IPS DF 19.7 (cell line): ENCODE measurements around the gene WSCD1.

Experiments used
- DNase-seq: peaks from one replicate; pipeline ENCODE4 v3.0.0-alpha.2; 2013; ENCODE audit warnings: low read depth, low spot score

Gene WSCD1

GRCh38 chr17:6107791-6108190 lies 37.6 kb downstream of the WSCD1 start:
- no peak for DNase-seq

- DNase-seq = no peak
Observed at GRCh38 chr17:6108382-6108781, 38.2 kb downstream of the WSCD1 start.

- no peak for DNase-seq
Observed at GRCh38 chr17:6108987-6109386, 38.8 kb downstream of the WSCD1 start.

GRCh38 chr17:6109536-6109935 lies 39.4 kb downstream of the WSCD1 start:
- DNase-seq = no peak

GRCh38 chr17:6110088-6110487 lies 39.9 kb downstream of the WSCD1 start:
- DNase-seq = no peak

GRCh38 chr17:6110592-6110991 lies 40.4 kb downstream of the WSCD1 start:
- DNase-seq = no peak

- no peak for DNase-seq
Observed at GRCh38 chr17:6120351-6120750, 50.2 kb downstream of the WSCD1 start.

- DNase-seq = no peak
Observed at GRCh38 chr17:6124856-6125255, 54.7 kb downstream of the WSCD1 start.

- no peak for DNase-seq
Observed at GRCh38 chr17:6126768-6127167, 56.6 kb downstream of the WSCD1 start.

GRCh38 chr17:6134721-6135120 lies 64.5 kb downstream of the WSCD1 start:
- no peak for DNase-seq

- no peak for DNase-seq
Observed at GRCh38 chr17:6135236-6135635, 65.1 kb downstream of the WSCD1 start.

- no peak for DNase-seq
Observed at GRCh38 chr17:6135996-6136395, 65.8 kb downstream of the WSCD1 start.

- DNase-seq = no peak
Observed at GRCh38 chr17:6137716-6138502, 67.7 kb downstream of the WSCD1 start.

- DNase-seq = peak; percentile 40
Observed at GRCh38 chr17:6138761-6139446, 68.7 kb downstream of the WSCD1 start.

GRCh38 chr17:6139447-6139832 lies 69.3 kb downstream of the WSCD1 start:
- DNase-seq = no peak

GRCh38 chr17:6140188-6140587 lies 70.0 kb downstream of the WSCD1 start:
- no peak for DNase-seq

- DNase-seq = no peak
Observed at GRCh38 chr17:6140728-6141330, 70.7 kb downstream of the WSCD1 start.

GRCh38 chr17:6142701-6143100 lies 72.5 kb downstream of the WSCD1 start:
- DNase-seq = no peak

GRCh38 chr17:6145946-6146345 lies 75.8 kb downstream of the WSCD1 start:
- DNase-seq = no peak

- no peak for DNase-seq
Observed at GRCh38 chr17:6147042-6147441, 76.9 kb downstream of the WSCD1 start.

- no peak for DNase-seq
Observed at GRCh38 chr17:6153375-6153774, 83.2 kb downstream of the WSCD1 start.

- DNase-seq = no peak
Observed at GRCh38 chr17:6157716-6158115, 87.5 kb downstream of the WSCD1 start.
